Measurements from ENCODE around the gene ACE. TPM values are rescaled to one million over a fixed set of nuclear protein-coding genes. Genes with fewer than 3 reads are reported as not detected.
"Not testable (repeated sequence)": the region's sequence is repeated elsewhere in the genome, so short reads cannot be mapped to it uniquely, and the experiment has no call there.

The ACE gene
- total RNA-seq, 1 donor from 2014 or later = 5.6 TPM

DNA sequence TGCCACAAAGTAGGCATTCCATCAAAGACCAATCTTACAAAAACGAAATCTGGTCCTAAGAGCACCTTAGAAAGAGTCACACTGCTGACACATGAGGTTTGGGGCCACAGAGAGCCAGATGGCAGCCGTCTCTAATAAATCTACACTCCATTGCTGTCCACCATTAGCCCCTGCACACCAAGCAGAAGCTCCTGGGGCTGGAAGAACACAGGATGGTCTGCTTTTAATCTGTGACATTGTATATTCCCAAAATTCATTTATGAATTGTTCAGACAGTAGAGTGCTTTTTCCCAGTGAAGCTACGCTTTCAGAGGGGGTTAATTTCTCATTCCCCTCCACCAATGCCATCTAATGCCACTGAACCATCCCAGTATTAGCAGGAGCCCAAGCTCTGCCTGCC, 32.4 kb upstream of the ACE start:
- no peak for DNase-seq

DNA sequence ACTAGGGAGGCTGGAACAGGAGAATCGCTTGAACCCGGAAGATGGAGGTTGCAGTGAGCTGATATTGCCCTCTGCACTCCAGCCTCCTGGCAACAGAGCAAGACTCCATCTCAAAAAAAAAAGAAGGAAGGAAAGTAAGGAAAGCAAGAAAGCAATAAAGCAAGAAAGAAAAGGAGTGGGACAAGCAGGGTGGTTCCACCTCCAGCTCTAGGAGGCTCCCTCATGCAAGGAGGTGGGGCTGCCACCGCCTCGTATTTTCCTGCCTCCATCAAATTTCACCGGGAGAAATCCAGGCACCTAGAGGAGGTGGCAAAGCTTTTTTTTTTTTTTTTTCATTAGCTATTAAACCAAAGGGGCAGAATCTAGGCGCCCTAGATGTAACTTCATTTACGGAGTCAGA, 31.8 kb upstream of the ACE start:
- no peak for DNase-seq

DNA sequence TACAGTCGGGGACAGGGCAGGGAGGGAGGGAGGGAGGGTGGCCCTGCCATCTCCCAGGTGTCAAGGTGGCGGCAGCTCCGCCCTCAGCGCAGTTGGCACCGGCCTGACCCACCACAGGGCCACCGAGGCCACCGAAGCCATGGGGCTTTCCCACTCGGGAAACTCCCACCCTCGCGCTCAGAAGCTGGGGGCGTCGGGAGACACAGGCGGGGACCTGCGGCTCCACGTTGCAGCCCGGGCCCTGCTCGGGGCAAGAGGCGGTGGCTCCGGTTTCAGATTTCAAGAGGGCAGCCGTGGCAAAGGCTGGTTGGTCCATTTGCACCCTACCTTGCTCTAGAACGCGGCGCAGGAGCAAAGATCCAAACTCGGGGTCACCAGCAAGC, 31.3 kb upstream of the ACE start:
- no peak for DNase-seq

DNA sequence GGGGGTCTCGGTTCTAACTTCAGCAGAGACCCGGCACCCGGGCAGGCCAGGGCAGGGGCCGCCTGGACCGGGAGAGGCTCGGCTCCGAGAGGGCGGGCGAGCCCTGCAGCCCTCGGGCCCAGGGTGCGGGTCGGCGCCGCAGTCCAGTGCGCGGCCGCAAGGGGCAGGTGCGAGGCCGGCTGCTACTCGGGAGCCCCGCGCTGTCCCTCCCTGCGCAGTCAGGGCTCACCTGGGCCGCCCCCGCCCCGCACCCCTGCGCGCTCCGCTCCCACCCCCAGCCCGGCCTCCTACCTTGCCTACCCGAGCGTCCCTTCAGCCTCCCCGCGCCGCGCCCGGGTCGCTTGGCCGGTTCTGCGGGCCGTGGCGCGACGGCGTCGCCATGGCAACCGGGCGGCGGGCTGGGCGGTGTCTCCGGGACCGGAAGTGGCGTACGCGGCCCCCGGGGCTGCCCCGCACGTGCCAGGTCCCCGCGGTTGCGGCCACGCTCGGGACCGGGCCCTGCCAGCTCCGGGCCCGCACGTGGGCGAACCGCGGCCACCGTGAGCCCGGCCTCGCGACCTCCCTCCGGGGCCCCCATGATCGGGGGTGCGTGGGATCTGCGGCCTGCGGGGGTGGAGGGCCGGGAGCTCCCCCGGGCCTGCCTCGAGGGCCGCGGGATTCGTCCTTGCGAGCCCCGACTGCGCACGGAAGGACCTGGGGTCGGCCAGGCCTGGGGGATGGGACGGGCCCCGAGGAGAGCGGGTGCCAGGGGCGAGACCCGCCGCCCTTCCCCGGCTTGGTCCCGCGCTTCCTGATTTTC, 30.7 kb upstream of the ACE start, which contains the start of gene CYB561:
Gene CYB561, minus strand, starts transcription at position 353 of the 799 bp plus-strand sequence. CDS start 8,759 bp downstream, outside the sequence.
- DNase-seq = no peak

- DNase-seq = no peak
Measured at GRCh38 chr17:63446753-63447470, 29.9 kb upstream of the ACE start.

DNA sequence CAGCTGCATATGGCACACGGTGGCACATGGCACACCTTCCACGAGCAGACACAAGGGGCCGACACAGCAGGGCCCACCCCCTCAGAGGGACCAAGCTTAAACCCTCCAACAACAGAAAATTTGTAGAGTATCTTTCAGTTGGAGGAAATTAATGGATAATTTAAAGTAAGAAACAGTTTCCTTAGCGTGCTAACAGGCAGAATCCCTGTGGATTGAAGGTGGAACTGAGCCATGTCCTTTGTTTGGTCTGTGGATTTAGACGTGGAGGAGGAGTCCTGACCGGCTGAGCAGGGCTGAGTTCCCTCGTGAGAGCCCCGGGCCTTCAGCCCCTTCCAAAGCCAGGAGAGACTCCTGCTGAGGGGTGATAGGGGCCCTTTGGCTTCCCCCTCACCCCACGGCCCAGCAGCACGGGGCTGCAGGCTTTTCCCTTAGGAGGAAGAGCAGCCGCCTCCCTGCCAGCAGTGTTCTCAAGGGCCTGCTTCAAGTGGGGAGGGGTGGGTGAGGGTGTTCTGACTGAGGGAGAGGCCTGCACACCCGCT, 29.3 kb upstream of the ACE start:
- DNase-seq = no peak

- DNase-seq = no peak
Measured at GRCh38 chr17:63448655-63449054, 28.2 kb upstream of the ACE start.

- DNase-seq = no peak
Measured at GRCh38 chr17:63450551-63450950, 26.3 kb upstream of the ACE start.

GRCh38 chr17:63451150-63451549, 25.7 kb upstream of the ACE start:
- DNase-seq = no peak

- no peak for DNase-seq
Measured at GRCh38 chr17:63452046-63452961, 24.6 kb upstream of the ACE start.

GRCh38 chr17:63452962-63453551, 23.8 kb upstream of the ACE start:
- DNase-seq = no peak

DNA sequence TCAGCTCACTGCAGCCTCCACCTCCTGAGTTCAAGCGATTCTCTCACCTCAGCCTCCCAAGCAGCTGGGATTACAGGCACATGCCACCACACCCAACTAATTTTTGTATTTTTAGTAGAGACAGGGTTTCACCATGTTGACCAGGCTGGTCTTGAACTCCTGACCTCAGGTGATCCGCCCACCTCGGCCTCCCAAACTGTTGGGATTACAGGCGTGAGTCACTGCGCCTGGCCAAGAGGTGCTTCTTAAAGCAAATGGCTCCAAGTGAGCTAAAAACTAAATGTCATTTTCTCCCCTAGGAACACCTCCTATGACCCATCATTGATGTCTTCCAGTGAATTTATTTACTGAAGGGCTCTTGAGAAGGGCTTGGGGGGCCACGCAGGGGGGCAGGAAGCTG, 22.5 kb upstream of the ACE start:
- DNase-seq = not testable (repeated sequence)

DNA sequence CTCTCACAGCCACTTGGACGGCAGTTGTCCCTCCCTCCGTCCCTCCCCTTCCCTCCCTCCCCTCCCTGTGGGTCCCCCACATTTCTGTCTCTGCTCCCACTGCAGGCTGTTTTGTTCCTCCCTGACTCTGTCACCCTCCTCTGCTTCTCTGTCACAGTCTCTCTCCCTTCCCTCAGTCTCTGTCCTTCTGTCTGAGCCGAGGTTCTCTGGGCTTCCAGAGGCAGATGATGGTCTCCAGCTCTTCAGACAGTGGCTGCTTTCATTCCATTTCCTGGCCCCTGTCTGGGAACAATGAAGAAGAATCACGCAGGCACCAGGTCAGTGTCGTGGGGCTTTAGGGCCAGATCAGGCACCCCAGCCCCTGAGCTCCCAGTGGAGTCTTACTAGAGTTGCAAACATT, 21.9 kb upstream of the ACE start:
- no peak for DNase-seq

GRCh38 chr17:63455417-63455816, 21.4 kb upstream of the ACE start:
- peak; percentile 33 for DNase-seq

GRCh38 chr17:63458478-63458877, 18.4 kb upstream of the ACE start:
- DNase-seq = no peak

GRCh38 chr17:63460018-63460417, 16.8 kb upstream of the ACE start:
- no peak for DNase-seq

DNA sequence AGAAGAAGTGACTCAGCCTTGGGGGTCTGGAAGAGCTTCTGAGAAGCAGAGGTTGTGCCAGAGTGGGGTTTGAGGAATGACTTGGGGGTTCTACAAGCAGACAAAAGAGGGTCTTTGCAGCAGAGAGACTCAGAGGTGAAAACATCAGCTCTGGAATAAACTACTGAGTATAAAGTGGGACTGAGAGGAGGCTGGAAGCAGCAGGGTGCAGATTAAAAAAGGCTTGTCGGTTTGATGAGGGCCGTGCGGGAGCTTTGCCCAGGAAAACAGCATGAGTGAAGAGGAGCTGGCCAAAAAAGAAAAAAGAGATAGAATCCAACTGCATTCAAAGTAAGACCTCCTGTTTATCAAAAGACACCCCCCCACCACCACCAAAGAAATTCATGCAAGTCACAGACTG, 13.1 kb upstream of the ACE start:
- no peak for DNase-seq

DNA sequence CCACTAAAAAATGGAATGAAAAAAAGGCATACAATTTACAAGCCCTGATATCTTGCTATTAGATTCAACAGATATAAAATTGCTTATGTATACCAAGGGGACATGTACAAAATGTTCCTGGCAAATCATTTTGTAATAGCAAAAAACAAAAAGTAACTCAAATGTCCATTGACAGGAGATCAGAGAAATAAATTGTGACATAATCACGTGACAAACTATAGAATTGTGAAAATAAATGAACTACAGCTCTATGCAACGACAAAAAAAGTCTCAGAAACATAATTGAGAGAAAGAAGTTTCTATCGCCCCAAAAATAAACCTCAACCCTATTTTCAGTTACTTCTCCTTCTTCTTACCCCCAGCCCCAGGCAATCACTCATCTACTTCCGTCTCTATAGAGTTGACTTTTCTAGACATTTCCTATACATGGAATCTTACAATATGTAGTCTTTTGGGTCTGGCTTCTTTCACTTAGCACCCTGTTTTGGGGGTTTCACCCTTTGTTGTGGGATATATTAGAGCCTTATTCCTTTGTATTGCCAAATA, 12.1 kb upstream of the ACE start:
- no peak for DNase-seq

GRCh38 chr17:63468099-63468498, 8.8 kb upstream of the ACE start:
- not testable (repeated sequence) for DNase-seq

- DNase-seq = no peak
Measured at GRCh38 chr17:63474174-63474573, 2.7 kb upstream of the ACE start.

DNA sequence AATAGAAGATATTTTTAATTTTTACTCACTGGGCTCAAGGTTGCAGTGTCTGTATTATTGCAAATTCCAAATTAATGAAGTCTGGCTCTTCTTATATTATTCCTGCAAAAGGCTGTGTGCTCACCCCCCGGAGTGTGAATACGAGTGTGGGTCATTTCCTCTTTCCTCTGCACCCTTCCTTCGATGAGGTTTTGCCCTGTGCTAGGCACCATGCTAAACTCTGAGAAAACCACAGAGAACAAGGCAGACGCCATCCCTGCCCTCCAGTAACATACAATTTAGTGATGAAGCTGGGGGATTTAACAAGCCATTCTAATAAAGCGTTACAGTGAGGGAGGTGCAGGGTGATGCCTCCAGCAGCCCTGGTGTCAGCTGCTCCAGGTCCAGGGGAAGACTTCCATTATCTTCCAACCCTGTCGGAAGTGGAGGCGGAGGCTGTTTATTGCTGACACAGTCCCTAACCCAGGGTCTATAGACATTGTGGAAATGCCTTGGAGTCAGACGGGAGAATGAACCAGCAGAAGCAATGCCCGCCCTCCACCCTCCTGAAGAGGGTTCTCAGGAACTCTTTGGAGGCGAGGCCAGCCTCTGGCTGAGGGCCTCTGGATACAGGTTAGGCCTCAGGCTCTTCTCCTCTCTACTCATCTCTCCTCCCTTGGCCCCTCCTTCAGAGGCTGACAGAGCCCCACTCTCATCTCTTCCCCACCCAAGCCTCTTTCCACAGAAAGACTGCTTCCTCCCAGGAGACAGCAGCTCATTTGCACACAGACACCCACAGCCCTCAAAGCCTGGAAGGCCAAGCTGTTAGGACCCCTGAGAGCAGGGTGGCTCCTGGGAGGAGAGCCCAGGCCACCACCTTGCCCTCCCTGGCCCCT, 2.0 kb upstream of the ACE start:
- no peak for DNase-seq
